Effector CD8-positive, alpha-beta T cell (primary cell): ENCODE data around the gene SLC2A8.
A peak's percentile ranks its signal among the peaks of the same experiment; 100 is the strongest.

Experiments
- DNase-seq: peaks from one replicate; lab custom pipeline; 2025; lab: John Stamatoyannopoulos, UW

Gene SLC2A8

GRCh38 chr9:127437497-127438264 is 40.7 kb downstream of the SLC2A8 start:
- DNase-seq = no peak

GRCh38 chr9:127438394-127438793 is 41.4 kb downstream of the SLC2A8 start:
- no peak for DNase-seq

GRCh38 chr9:127444283-127444920 is 47.4 kb downstream of the SLC2A8 start:
- no peak for DNase-seq

GRCh38 chr9:127444921-127445850 is 48.2 kb downstream of the SLC2A8 start:
- DNase-seq = no peak

GRCh38 chr9:127445851-127446712 is 49.1 kb downstream of the SLC2A8 start:
- no peak for DNase-seq

GRCh38 chr9:127446713-127447415 is 49.9 kb downstream of the SLC2A8 start:
- no peak for DNase-seq

- no peak for DNase-seq
Measured at GRCh38 chr9:127447416-127448111, 50.6 kb downstream of the SLC2A8 start.

- DNase-seq = no peak
Measured at GRCh38 chr9:127448112-127448805, 51.3 kb downstream of the SLC2A8 start.

- no peak for DNase-seq
Measured at GRCh38 chr9:127449332-127449966, 52.5 kb downstream of the SLC2A8 start.

- no peak for DNase-seq
Measured at GRCh38 chr9:127450243-127450760, 53.3 kb downstream of the SLC2A8 start.

- DNase-seq = peak; percentile 98
Measured at GRCh38 chr9:127450830-127451607, 54.0 kb downstream of the SLC2A8 start, which contains the start of the genes LRSAM1 and RPL12. TSS of gene LRSAM1 (plus strand) at chr9:127451510. CDS start at chr9:127454528, 3,018 bp downstream. TSS of gene RPL12 (minus strand) at chr9:127451406. CDS start at chr9:127451317, 89 bp downstream.

- DNase-seq = no peak
Measured at GRCh38 chr9:127451608-127451857, 54.6 kb downstream of the SLC2A8 start.

- DNase-seq = peak; percentile 8
Measured at GRCh38 chr9:127451858-127452656, 55.1 kb downstream of the SLC2A8 start.

- DNase-seq = no peak
Measured at GRCh38 chr9:127452691-127453090, 55.7 kb downstream of the SLC2A8 start.

- no peak for DNase-seq
Measured at GRCh38 chr9:127455324-127455992, 58.5 kb downstream of the SLC2A8 start.

GRCh38 chr9:127457191-127457878 is 60.4 kb downstream of the SLC2A8 start:
- no peak for DNase-seq
